WTC11 (cell line): Measurements from ENCODE around the gene CTTNBP2.

ENCODE experiments used
- CREM ChIP-seq: sonication (generic); formaldehyde crosslinking; IDR thresholded peaks from 2 replicates; pipeline ENCODE4 v1.8.1; 2022; ENCODE audit warnings: mild to moderate bottlenecking, missing genetic modification reagents, moderate library complexity
- CTCF ChIP-seq: fragments of 200-600 bp; IDR thresholded peaks from 2 replicates; pipeline ENCODE4 v1.8.0; 2022; ENCODE audit warnings: antibody characterized with exemption
- E2F4 ChIP-seq: sonication (generic); formaldehyde crosslinking; IDR thresholded peaks from 2 replicates; pipeline ENCODE4 v1.8.1; 2022; ENCODE audit warnings: low read depth, mild to moderate bottlenecking, moderate library complexity, missing genetic modification reagents, borderline replicate concordance
- FOXK1 ChIP-seq: sonication (generic); formaldehyde crosslinking; IDR thresholded peaks from 2 replicates; pipeline ENCODE4 v1.8.0; 2022; ENCODE audit warnings: mild to moderate bottlenecking, moderate library complexity, missing genetic modification reagents
- MAX ChIP-seq: sonication (generic); formaldehyde crosslinking; IDR thresholded peaks from 2 replicates; pipeline ENCODE4 v1.8.0; 2022; ENCODE audit warnings: mild to moderate bottlenecking, missing genetic modification reagents
- MLX ChIP-seq: sonication (generic); formaldehyde crosslinking; IDR thresholded peaks from 2 replicates; pipeline ENCODE4 v1.8.1; 2023; ENCODE audit warnings: mild to moderate bottlenecking, missing genetic modification reagents, moderate library complexity
- NFYB ChIP-seq: sonication (generic); formaldehyde crosslinking; conservative IDR thresholded peaks from 2 replicates; pipeline ENCODE4 v1.8.0; 2022; ENCODE audit warnings: low read depth, missing genetic modification reagents
- NR2C2 ChIP-seq: sonication (generic); formaldehyde crosslinking; IDR thresholded peaks from 2 replicates; pipeline ENCODE4 v1.8.0; 2022; ENCODE audit warnings: mild to moderate bottlenecking, missing genetic modification reagents
- STAT6 ChIP-seq: sonication (generic); formaldehyde crosslinking; conservative IDR thresholded peaks from 2 replicates; pipeline ENCODE4 v1.8.1; 2023; ENCODE audit warnings: mild to moderate bottlenecking, low read depth, missing genetic modification reagents, moderate library complexity

- TF ChIP-seq CTCF (no peak), FOXK1 (CRISPR knock-in tag) (no peak), MAX (CRISPR knock-in tag) (no peak), CREM (CRISPR knock-in tag) (no peak), NFYB (CRISPR knock-in tag) (no peak), E2F4 (no peak), MLX (no peak), NR2C2 (CRISPR knock-in tag) (no peak), STAT6 (CRISPR knock-in tag) (no peak)
Measured at GRCh38 chr7:117835016-117835664, 38.1 kb downstream of the CTTNBP2 start.
